Ovary (tissue), 3 donors: Measurements from ENCODE around the gene PCA3.

Experiments
- CTCF ChIP-seq, 3 donors: fragments of 450-650 bp in 2 of 3; fragments of 200-600 bp in 1 of 3; IDR thresholded peaks; one replicate each; pipeline versions ENCODE4 v1.5.1 to v1.8.0; 2016 to 2022; ENCODE audit warnings: antibody characterized with exemption in 3 of 3, mild to moderate bottlenecking in 1 of 3
- EP300 ChIP-seq: sonication (generic); formaldehyde crosslinking; IDR thresholded peaks from one replicate; pipeline ENCODE4 v1.6.1; 2017; ENCODE audit warnings: antibody characterized with exemption
- POLR2A ChIP-seq: fragments of 450-650 bp; IDR thresholded peaks from one replicate; pipeline ENCODE4 v1.6.1; 2017; ENCODE audit warnings: antibody characterized with exemption, mild to moderate bottlenecking, moderate library complexity
- donor health status: DM: no; HTN: no; CAD: no.

GRCh38 chr9:76818271-76818670 is 54.0 kb downstream of the PCA3 start:
- TF ChIP-seq CTCF (IDR thresholded peaks at IDR 0.05) (no peak), POLR2A (no peak), EP300 (no peak)
